HepG2 (cell line): ENCODE data around the gene U2AF1. TPM values are rescaled to one million over a fixed set of nuclear protein-coding genes. Genes with fewer than 3 reads are reported as not detected.
"Not testable (repeated sequence)": the region's sequence is repeated elsewhere in the genome, so short reads cannot be mapped to it uniquely, and the experiment has no call there.

ENCODE experiments used
- ATAC-seq: fragments of 200-7000 bp; cut with Tn5 transposase; 3 replicates; pipeline ENCODE4 v1.9.1; 2020; ENCODE audit warnings: mild to moderate bottlenecking, moderate library complexity
- BruUV-seq: library from RNA; stranded (reverse); fragments of 400-500 nt; replicated peaks from 2 replicates; lab custom pipeline; 2021; lab: Mats Ljungman, UMichigan
- CTCF ChIA-PET: fragments of 300-600 bp; formaldehyde crosslinking; extraction: SDS; loops from one replicate; lab custom pipeline; 2021; ENCODE audit warnings: low total read pairs, inconsistent platforms, low intra/inter-chr PET ratio; lab: Yijun Ruan, JAX
- POLR2A ChIA-PET: fragments of 350-600 bp; sonication (Branson Sonifier 250); formaldehyde crosslinking; loops from one replicate; lab custom pipeline; 2020; ENCODE audit warnings: antibody characterized with exemption, inconsistent platforms; lab: Yijun Ruan, JAX
- DNase-seq: peaks from one replicate; pipeline ENCODE4 v3.0.0-alpha.2; 2015; ENCODE audit warnings: low spot score
- FAIRE-seq: peaks from 3 replicates; lab custom pipeline; 2011; peaks lifted over from hg19 to GRCh38; lab: Jason Lieb, UNC
- H2AFZ ChIP-seq: one replicate; pipeline ENCODE4 v1.6.1; 2011; ENCODE audit warnings: low read length, inconsistent platforms
- H3K27ac ChIP-seq: fragments of 300-600 bp; 3 replicates; pipeline ENCODE4 v1.8.0; 2011; ENCODE audit warnings: mixed run types, mild to moderate bottlenecking, mixed read lengths, low read length, inconsistent platforms; ENCODE audit not compliant: insufficient read depth; ENCODE audit errors: extremely low read length
- H3K27me3 ChIP-seq, 2 experiments: fragments of 200-600 bp in 1 of 2; 2 replicates in 1 of 2; 3 replicates in 1 of 2; pipeline versions ENCODE4 v1.6.0 to v1.8.0; 2011; ENCODE audit warnings: low read length in 2 of 2, mild to moderate bottlenecking in 2 of 2, moderate library complexity in 2 of 2, inconsistent platforms in 1 of 2; ENCODE audit not compliant: insufficient read depth in 2 of 2, control insufficient read depth in 1 of 2
- H3K36me3 ChIP-seq, 2 experiments: fragments of 200-600 bp in 1 of 2; replicated peaks in 1 of 2; 2 replicates in 1 of 2; 3 replicates in 1 of 2; pipeline versions ENCODE4 v1.5.1 to v1.8.0; 2011; ENCODE audit warnings: low read length in 2 of 2, inconsistent platforms in 1 of 2; ENCODE audit not compliant: insufficient read depth in 2 of 2, control insufficient read depth in 1 of 2
- H3K4me1 ChIP-seq: 2 replicates; pipeline ENCODE4 v1.5.1; 2012; ENCODE audit warnings: low read length, inconsistent platforms; ENCODE audit not compliant: insufficient read depth
- H3K4me2 ChIP-seq: 2 replicates; pipeline ENCODE4 v1.6.0; 2011; ENCODE audit warnings: low read depth, low read length, inconsistent platforms
- H3K4me3 ChIP-seq, 3 experiments: fragments of 200-600 bp in 1 of 3; sonication (generic), shearing (Covaris generic) in 1 of 3; replicated peaks in 1 of 3; 2 replicates each; pipeline ENCODE4 v1.5.1; 2011 to 2016; ENCODE audit warnings: low read length in 3 of 3, inconsistent platforms in 2 of 3, low read depth in 2 of 3, mild to moderate bottlenecking in 2 of 3, control low read depth in 1 of 3, mixed read lengths in 1 of 3; ENCODE audit not compliant: insufficient read depth in 1 of 3
- H3K79me2 ChIP-seq: one replicate; pipeline ENCODE4 v1.6.1; 2011; ENCODE audit warnings: low read length, inconsistent platforms; ENCODE audit not compliant: insufficient read depth
- H3K9ac ChIP-seq: 2 replicates; pipeline ENCODE4 v1.6.0; 2011; ENCODE audit warnings: mild to moderate bottlenecking, low read depth, low read length, inconsistent platforms; ENCODE audit not compliant: insufficient read depth
- H3K9me3 ChIP-seq: 2 replicates; pipeline ENCODE4 v1.5.1; 2012; ENCODE audit warnings: mild to moderate bottlenecking, low read length
- H4K20me1 ChIP-seq: 2 replicates; pipeline ENCODE4 v1.6.0; 2011; ENCODE audit warnings: inconsistent platforms, mild to moderate bottlenecking, low read length, moderate library complexity; ENCODE audit not compliant: insufficient read depth
- WGBS: methylation state at CpG from one replicate; pipeline ENCODE4 v1.1.6; 2017; ENCODE audit warnings: low lambda C conversion rate; 5-methylcytosine and 5-hydroxymethylcytosine counted together
- in situ Hi-C: cut with HindIII; loops from 2 replicates; pipeline ENCODE4 v1.10.0; 2017; ENCODE audit warnings: low pct_unique_long_range_greater_than_20kb; ENCODE audit not compliant: extremely low pct_ligation_motif_present
- intact Hi-C: fragments of 100-400 bp; cut with micrococcal nuclease; formaldehyde crosslinking; loops from one replicate; pipeline ENCODE4 v1.10.0; 2022; ENCODE audit not compliant: unreplicated experiment
- polyA plus RNA-seq, 8 experiments: library from polyadenylated mRNA; depleted of rRNA in 3 of 8; stranded (reverse) in 7 of 8; unstranded in 1 of 8; fragments of >200 nt; fragmentation: Illumina TruSeq in 4 of 8; extraction: Trizol in 4 of 8; gene quantifications; 2 replicates each; pipeline versions ENCODE4 v1.2.1 to v1.2.3, GENCODE V29; 2011 to 2016; ENCODE audit warnings: low read depth in 4 of 8, missing spikeins in 1 of 8, mixed read lengths in 1 of 8; ENCODE audit not compliant: insufficient read depth in 1 of 8
- total RNA-seq, 5 experiments: library from RNA; depleted of rRNA; stranded (reverse); fragments of >200 nt; fragmentation: Illumina TruSeq; extraction: Trizol; gene quantifications; 2 replicates each; pipeline ENCODE4 v1.2.3, GENCODE V29; 2016; ENCODE audit warnings: low read depth in 1 of 5

Gene U2AF1
- total and polyA plus RNA-seq, 2 of the 13 experiments (the other 11 are each of a cell fraction or from before 2014, with no cell fraction given) = 21.2 to 26.8 TPM

DNA sequence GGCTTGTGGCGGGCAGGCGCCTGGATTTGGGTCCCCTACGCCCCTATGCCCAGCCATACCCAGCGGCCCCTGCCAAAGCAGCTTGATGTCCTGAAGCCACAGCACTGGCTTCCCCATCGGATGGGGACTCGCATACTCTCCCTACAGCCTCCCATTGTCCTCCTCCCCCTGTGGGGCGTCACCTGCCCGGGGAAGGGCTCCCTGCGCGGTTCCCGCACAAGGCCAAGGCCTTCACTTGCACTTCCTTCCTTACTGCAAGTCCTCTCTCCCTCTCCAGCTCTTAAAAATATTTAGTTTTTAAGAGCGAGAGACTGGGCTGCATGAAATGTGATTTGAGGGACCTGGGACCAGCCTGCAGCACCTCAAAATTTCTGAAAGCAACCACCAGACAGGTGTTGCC is 40.7 kb downstream of the U2AF1 start:
- H3K4me3 ChIP-seq, H3K27me3 ChIP-seq, H3K9me3 ChIP-seq, H4K20me1 ChIP-seq, ATAC-seq, BruUV-seq, FAIRE-seq, H3K27ac ChIP-seq, H3K4me2 ChIP-seq, intact Hi-C loops, CTCF ChIA-PET, H3K4me1 ChIP-seq, POLR2A ChIA-PET, DNase-seq, H2AFZ ChIP-seq, H3K79me2 ChIP-seq, H3K9ac ChIP-seq, in situ Hi-C loops, H3K36me3 ChIP-seq: not testable (repeated sequence)
- 92% methylated on average over 6 of the region's 12 CpGs for WGBS

DNA sequence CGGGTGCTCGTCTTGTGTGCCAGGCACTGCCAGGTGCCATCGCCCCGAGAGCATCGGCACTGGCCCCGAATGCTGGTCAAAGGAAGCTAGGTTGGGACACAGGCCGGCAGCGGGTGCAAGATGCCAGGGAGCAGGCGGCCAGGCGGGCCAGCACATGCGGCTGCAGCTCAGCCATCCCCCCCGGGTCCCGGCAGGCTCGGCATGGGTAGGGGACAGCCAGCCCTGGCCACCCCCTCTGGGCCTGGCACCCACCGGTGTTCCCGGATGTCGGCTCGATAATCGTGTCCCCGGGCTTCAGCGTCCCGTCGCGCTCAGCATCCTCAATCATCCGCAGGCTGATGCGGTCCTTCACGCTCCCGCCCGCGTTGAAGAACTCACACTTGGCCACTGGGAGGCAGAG is 41.4 kb downstream of the U2AF1 start:
- not testable (repeated sequence) for DNase-seq

DNA sequence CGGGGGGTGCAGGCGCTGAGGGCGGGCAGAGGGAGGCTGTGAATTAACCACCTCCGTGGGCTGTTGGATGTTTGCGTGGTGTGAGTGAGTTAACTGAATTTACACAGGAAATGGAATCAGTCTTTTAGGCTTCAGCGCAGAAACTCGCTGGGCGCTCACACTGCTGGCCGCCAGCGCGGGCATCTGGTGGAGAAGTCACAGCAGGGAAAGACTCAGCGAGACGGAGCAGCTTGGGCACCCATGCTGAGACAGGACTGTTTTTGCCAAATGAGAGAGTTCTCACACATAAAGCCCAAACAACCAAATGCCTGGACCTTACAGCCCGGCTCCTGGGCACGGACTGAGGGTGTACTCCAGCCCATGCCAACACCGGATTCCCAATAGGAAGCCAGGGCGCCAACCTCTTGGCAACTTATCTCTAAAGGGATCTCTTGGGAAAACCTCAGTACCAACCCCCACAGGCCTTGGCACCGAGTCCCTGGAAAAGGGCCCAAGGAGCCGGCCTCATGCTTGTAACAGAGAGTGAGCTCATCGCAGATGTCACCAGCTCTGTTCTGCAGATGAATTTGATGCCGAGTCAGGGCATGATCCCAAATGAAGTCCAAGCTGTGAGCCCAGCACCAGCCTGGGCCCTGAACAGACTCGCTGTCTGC is 43.0 kb downstream of the U2AF1 start:
- H3K27me3 ChIP-seq, POLR2A ChIA-PET, H3K27ac ChIP-seq, H3K4me3 ChIP-seq, in situ Hi-C loops, ATAC-seq, DNase-seq, H3K4me1 ChIP-seq, CTCF ChIA-PET, H3K36me3 ChIP-seq, intact Hi-C loops, FAIRE-seq, H4K20me1 ChIP-seq, H3K9me3 ChIP-seq, H3K4me2 ChIP-seq, H2AFZ ChIP-seq, H3K9ac ChIP-seq, BruUV-seq, H3K79me2 ChIP-seq: not testable (repeated sequence)
- WGBS = no CpG with 5 or more reads among the region's 22 CpGs

More for the DNA sequence above, 41.4 kb downstream of the U2AF1 start:
- in situ Hi-C loops, H4K20me1 ChIP-seq, H3K9me3 ChIP-seq, FAIRE-seq, CTCF ChIA-PET, H3K36me3 ChIP-seq, H3K9ac ChIP-seq, H3K27ac ChIP-seq, H2AFZ ChIP-seq, H3K27me3 ChIP-seq, H3K4me3 ChIP-seq, BruUV-seq, H3K4me1 ChIP-seq, H3K79me2 ChIP-seq, intact Hi-C loops, ATAC-seq, POLR2A ChIA-PET, H3K4me2 ChIP-seq: not testable (repeated sequence)
- no CpG with 5 or more reads among the region's 30 CpGs for WGBS

DNA sequence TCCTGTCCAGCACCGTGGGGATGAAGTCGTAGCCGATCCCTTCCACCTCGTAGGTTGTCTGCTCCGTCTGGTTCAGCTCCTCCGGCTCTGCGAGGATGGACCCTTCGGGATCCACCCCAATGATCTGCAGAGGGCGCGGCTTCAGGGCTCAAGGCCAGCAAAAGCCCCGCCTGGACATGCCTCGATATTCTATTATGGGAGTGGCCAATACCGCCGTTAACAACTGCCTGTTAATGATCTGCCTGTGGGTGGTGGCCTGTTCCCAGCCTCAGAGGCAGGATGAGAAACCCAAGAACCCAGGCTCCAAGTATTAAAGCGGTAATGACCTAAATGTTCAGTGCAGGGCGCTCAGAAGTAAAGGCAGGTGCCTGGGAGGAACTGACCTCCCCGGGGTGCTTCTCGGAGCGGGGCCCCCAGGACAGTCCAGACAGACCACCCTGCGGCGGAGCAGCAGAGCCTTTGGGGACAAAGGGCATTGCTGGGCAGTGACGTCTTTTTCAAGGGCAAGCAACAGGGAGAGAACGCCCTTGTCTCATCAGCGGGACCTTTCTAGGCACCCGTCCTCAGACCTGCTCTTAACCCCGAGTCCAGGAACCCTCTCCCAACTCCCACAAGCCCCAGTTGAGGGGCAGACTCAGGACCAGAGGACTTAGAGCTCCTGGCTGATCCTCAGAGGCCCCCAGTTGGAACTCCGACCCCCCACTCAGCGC is 44.3 kb downstream of the U2AF1 start:
- H3K79me2 ChIP-seq, H3K36me3 ChIP-seq, H4K20me1 ChIP-seq, intact Hi-C loops, POLR2A ChIA-PET, H3K27me3 ChIP-seq, DNase-seq, H3K9ac ChIP-seq, H2AFZ ChIP-seq, H3K27ac ChIP-seq, FAIRE-seq, H3K4me2 ChIP-seq, H3K9me3 ChIP-seq, H3K4me3 ChIP-seq, H3K4me1 ChIP-seq, in situ Hi-C loops, CTCF ChIA-PET, BruUV-seq, ATAC-seq: not testable (repeated sequence)
- 93% methylated on average over 2 of the region's 28 CpGs for WGBS
